GM23248 (cell line): ENCODE data around the gene MOB1A. TPM values are rescaled to one million over a fixed set of nuclear protein-coding genes. Genes with fewer than 3 reads are reported as not detected.

Experiments used
- DNase-seq: peaks from one replicate; pipeline ENCODE4 v3.0.0-alpha.2; 2015
- H2AFZ ChIP-seq: fragments of 200-600 bp; sonication (generic); 2 replicates; pipeline ENCODE4 v1.6.1; 2016; ENCODE audit warnings: antibody characterized with exemption
- H3F3A ChIP-seq: fragments of 200-600 bp; sonication (generic); 2 replicates; pipeline ENCODE4 v1.6.1; 2016; ENCODE audit warnings: mild to moderate bottlenecking, antibody characterized with exemption, mixed run types; ENCODE audit not compliant: insufficient read depth
- H3K27ac ChIP-seq: fragments of 200-600 bp; sonication (generic); 2 replicates; pipeline ENCODE4 v1.5.1; 2016; ENCODE audit warnings: mild to moderate bottlenecking
- H3K27me3 ChIP-seq: fragments of 200-600 bp; sonication (generic); replicated peaks from 2 replicates; pipeline ENCODE4 v1.6.1; 2016; ENCODE audit warnings: mild to moderate bottlenecking; ENCODE audit not compliant: insufficient read depth
- H3K36me3 ChIP-seq: fragments of 200-600 bp; sonication (generic); 2 replicates; pipeline ENCODE4 v1.6.1; 2016; ENCODE audit warnings: low read depth, mild to moderate bottlenecking
- H3K4me1 ChIP-seq: fragments of 200-600 bp; sonication (generic); 2 replicates; pipeline ENCODE4 v1.6.1; 2016; ENCODE audit warnings: mild to moderate bottlenecking; ENCODE audit not compliant: insufficient read depth
- H3K4me2 ChIP-seq: fragments of 200-600 bp; sonication (generic); one replicate; pipeline ENCODE4 v1.6.1; 2016; ENCODE audit warnings: mild to moderate bottlenecking; ENCODE audit not compliant: unreplicated experiment
- H3K4me3 ChIP-seq: fragments of 200-600 bp; sonication (generic); 2 replicates; pipeline ENCODE4 v1.5.1; 2016; ENCODE audit warnings: mild to moderate bottlenecking
- H3K79me2 ChIP-seq: fragments of 200-600 bp; sonication (generic); 2 replicates; pipeline ENCODE4 v1.6.1; 2016; ENCODE audit warnings: mild to moderate bottlenecking; ENCODE audit not compliant: insufficient read depth
- H3K9ac ChIP-seq: fragments of 200-600 bp; sonication (generic); 2 replicates; pipeline ENCODE4 v1.6.1; 2016; ENCODE audit warnings: mild to moderate bottlenecking
- H3K9me2 ChIP-seq: fragments of 200-600 bp; sonication (generic); 2 replicates; pipeline ENCODE4 v1.6.1; 2016; ENCODE audit warnings: mixed run types, mild to moderate bottlenecking, moderate library complexity; ENCODE audit not compliant: insufficient read depth
- H3K9me3 ChIP-seq: fragments of 200-600 bp; sonication (generic); one replicate; pipeline ENCODE4 v1.6.1; 2017; ENCODE audit warnings: low read depth
- H4K20me1 ChIP-seq: fragments of 200-600 bp; sonication (generic); 2 replicates; pipeline ENCODE4 v1.6.0; 2016; ENCODE audit not compliant: insufficient read depth
- EZH2 ChIP-seq: fragments of 200-600 bp; sonication (generic); IDR thresholded peaks from 2 replicates; pipeline ENCODE4 v1.6.1; 2018; ENCODE audit warnings: antibody characterized with exemption, mild to moderate bottlenecking; ENCODE audit not compliant: insufficient read depth, poor library complexity, severe bottlenecking
- EZH2phosphoT487 ChIP-seq: fragments of 200-600 bp; sonication (generic); IDR thresholded peaks from 2 replicates; pipeline ENCODE4 v1.6.1; 2018; ENCODE audit warnings: antibody characterized with exemption, moderate library complexity, mild to moderate bottlenecking, low read depth; ENCODE audit not compliant: insufficient read depth
- WGBS, 2 experiments: methylation state at CpG; one replicate each; pipeline ENCODE4 v1.1.6; 2015 to 2017; ENCODE audit warnings: low lambda C conversion rate in 2 of 2, low coverage in 1 of 2; ENCODE audit errors: missing lambda C conversion rate in 2 of 2; 5-methylcytosine and 5-hydroxymethylcytosine counted together
- in situ Hi-C: fragments of 300-500 bp; cut with MboI; formaldehyde crosslinking; loops from 2 replicates; pipeline ENCODE4 v1.15.0; 2020
- polyA plus RNA-seq: library from polyadenylated mRNA; unstranded; fragments of >200 nt; fragmentation: Nextera tagmentation; extraction: Ambion mirVana; gene quantifications from 2 replicates; pipeline ENCODE4 v1.2.1, GENCODE V29; 2016
- total RNA-seq: library from RNA; depleted of rRNA; stranded (reverse); fragments of >200 nt; shearing (Covaris generic); gene quantifications from 2 replicates; pipeline ENCODE4 v1.2.3, GENCODE V29; 2014

The MOB1A gene
- total and polyA plus RNA-seq, 2 experiments from 2014 or later, result 92.2 to 120 TPM

DNA sequence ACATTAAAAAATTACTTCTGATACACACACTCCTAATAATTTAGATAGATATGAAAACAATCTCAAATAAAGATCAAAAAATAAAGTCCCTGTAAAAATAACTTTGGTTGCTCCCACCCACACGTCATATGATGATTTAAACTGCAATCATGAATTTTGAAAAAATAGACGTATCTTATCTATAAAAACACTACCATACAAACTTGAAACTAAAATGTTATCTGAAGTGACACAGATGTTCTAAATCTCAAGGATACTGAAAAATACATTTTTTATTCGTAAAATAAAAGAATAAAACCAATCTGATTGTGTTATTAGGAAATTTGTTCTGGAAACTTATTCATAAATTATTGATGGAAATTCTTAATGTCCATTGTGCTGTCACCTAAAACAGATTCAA, 22.8 kb downstream of the MOB1A start:
- H3K9me3 ChIP-seq, result no peaks in the 10 kb centered on the region
- no peak overlapping the region for H2AFZ ChIP-seq
- in situ Hi-C loops, result no loop called here
- no peaks in the 10 kb centered on the region for H3K27me3 ChIP-seq
- no peak for TF ChIP-seq EZH2phosphoT487
- TF ChIP-seq EZH2, result no peak
- no peaks in the 10 kb centered on the region for H4K20me1 ChIP-seq
- H3K27ac ChIP-seq, result no peak overlapping the region
- H3K9ac ChIP-seq, result no peak overlapping the region
- no peak overlapping the region for H3K4me2 ChIP-seq
- peaks cover 44% of the 10 kb centered on the region for H3K79me2 ChIP-seq
- H3K9me2 ChIP-seq, result no peaks in the 10 kb centered on the region
- peaks cover 35% of the 10 kb centered on the region for H3F3A ChIP-seq
- 96% methylated on average over 3 of the region's 3 CpGs for WGBS, 2 experiments
- DNase-seq, result no peak
- H3K36me3 ChIP-seq, result peaks cover 73% of the 10 kb centered on the region
- H3K4me1 ChIP-seq, result no peaks in the 10 kb centered on the region
- H3K4me3 ChIP-seq, result no peak overlapping the region

DNA sequence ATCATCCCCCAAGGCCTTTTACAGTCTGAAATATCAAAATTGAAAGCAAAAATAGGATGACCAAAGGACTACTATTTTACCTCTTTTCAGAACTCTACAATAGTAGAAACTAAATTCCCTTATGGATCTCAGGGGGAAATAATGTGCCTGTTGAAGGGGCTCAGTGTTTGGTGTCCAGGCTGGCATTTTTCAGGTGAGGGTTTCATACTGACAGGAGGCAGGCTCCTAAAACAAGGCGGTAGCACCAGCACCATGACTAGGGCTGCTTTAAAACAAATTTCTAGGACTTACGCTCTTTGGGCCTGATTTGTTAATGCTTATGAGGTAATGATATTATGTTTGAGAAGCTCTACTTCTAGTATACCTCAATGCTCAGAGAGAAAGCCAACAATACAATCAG, 25.7 kb downstream of the MOB1A start:
- no peak for DNase-seq
- Histone ChIP-seq H3K79me2 (peaks cover 16% of the 10 kb centered on the region; the same call in 1 of the 2 replicates), H3K4me1 (no peaks in the 10 kb centered on the region), H3K4me3 (no peak overlapping the region), H3K4me2 (no peak overlapping the region), H4K20me1 (no peaks in the 10 kb centered on the region), H3K36me3 (peaks cover 51% of the 10 kb centered on the region), H3K9me2 (no peaks in the 10 kb centered on the region), H3K27ac (no peak overlapping the region), H3K9me3 (no peaks in the 10 kb centered on the region), H2AFZ (no peak overlapping the region), H3K9ac (no peak overlapping the region), H3K27me3 (no peaks in the 10 kb centered on the region), H3F3A (peaks cover 62% of the 10 kb centered on the region)
- in situ Hi-C loops, result no loop called here
- WGBS, 2 experiments, result 90% methylated on average over 2 of the region's 2 CpGs
- no peak for TF ChIP-seq EZH2phosphoT487
- no peak for TF ChIP-seq EZH2

DNA sequence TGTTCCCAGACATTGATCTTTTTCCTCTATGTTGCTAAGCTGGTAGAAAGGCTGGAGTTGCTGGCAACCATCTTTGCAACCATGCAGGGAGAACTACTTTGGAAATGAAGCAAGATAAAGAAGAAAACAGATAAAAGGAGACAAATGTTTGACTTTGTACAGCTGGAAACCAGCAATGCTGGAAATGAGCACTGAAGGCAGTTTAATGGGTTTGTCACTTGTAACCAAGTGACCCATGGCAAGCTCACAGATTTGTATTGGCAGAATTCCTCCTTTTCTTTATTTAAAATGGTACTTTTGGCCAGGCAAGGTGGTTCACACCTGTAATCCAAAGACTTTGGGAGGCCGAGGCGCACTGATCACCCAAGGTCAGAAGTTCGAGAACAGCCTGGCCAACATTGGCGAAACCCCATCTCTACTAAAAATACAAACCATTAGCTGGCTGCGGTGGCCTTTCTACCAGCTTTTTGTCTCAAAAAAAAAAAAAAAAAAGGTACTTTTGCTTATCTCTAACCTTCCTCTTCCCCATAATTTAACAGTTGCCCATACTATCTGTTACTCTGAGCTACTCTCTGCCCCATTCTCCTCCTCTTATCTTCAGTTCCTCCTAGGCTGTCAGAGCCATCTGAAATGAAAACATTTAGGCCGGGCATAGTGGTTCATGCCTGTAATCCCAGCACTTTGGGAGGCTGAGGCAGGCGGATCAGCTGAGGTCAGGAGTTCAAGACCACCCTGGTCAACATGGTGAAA, 28.9 kb downstream of the MOB1A start:
- no peaks in the 10 kb centered on the region for H4K20me1 ChIP-seq
- H3K9me3 ChIP-seq, result no peaks in the 10 kb centered on the region
- peaks cover 18% of the 10 kb centered on the region for H3K79me2 ChIP-seq
- WGBS, 2 experiments, result 84 to 88% methylated on average over 7 of the region's 7 CpGs
- no peaks in the 10 kb centered on the region for H3K9me2 ChIP-seq
- no peak overlapping the region for H3K27ac ChIP-seq
- no peak overlapping the region for H3K4me2 ChIP-seq
- in situ Hi-C loops, result no loop called here
- no peak overlapping the region for H3K9ac ChIP-seq
- no peak for DNase-seq
- H3K4me1 ChIP-seq, result peaks cover 7% of the 10 kb centered on the region
- H3K36me3 ChIP-seq, result peaks cover 20% of the 10 kb centered on the region
- TF ChIP-seq EZH2phosphoT487 (no peak), EZH2 (no peak)
- H3F3A ChIP-seq, result peaks cover 53% of the 10 kb centered on the region
- no peak overlapping the region for H2AFZ ChIP-seq
- H3K4me3 ChIP-seq, result no peak overlapping the region
- no peaks in the 10 kb centered on the region for H3K27me3 ChIP-seq

DNA sequence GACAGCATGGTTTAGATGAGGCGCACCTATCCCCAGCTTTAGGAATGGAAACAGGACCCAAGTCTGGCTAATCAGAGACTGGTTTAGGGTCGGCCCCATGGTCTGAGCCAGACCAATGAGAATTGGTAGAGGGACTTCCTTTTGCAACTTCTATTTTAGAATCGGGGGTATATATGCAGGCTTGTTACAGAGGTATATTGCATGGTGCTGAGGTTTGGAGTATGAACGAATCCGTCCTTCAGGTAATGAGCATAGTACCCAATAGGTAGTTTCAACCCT, 29.5 kb downstream of the MOB1A start:
- H4K20me1 ChIP-seq, result no peaks in the 10 kb centered on the region
- 86 to 92% methylated on average over 5 of the region's 5 CpGs for WGBS, 2 experiments
- no peak overlapping the region for H3K9ac ChIP-seq
- no peak overlapping the region for H3K27ac ChIP-seq
- no peak overlapping the region for H2AFZ ChIP-seq
- TF ChIP-seq EZH2phosphoT487, result no peak
- TF ChIP-seq EZH2, result no peak
- H3K27me3 ChIP-seq, result no peaks in the 10 kb centered on the region
- peaks cover 7% of the 10 kb centered on the region for H3K4me1 ChIP-seq
- H3F3A ChIP-seq, result peaks cover 53% of the 10 kb centered on the region
- H3K4me2 ChIP-seq, result no peak overlapping the region
- in situ Hi-C loops, result no loop called here
- no peak overlapping the region for H3K4me3 ChIP-seq
- peaks cover 18% of the 10 kb centered on the region for H3K79me2 ChIP-seq
- no peaks in the 10 kb centered on the region for H3K9me3 ChIP-seq
- no peak for DNase-seq
- H3K36me3 ChIP-seq, result peaks cover 15% of the 10 kb centered on the region
- H3K9me2 ChIP-seq, result no peaks in the 10 kb centered on the region
